Thyroid gland (tissue), 4 donors: Measurements from ENCODE around the gene SORD. TPM values are rescaled to one million over a fixed set of nuclear protein-coding genes. Genes with fewer than 3 reads are reported as not detected.

Experiments used
- DNase-seq, 2 donors: peaks; one replicate each; pipeline ENCODE4 v3.0.0-alpha.2; 2019
- H3K27ac ChIP-seq, 3 donors: fragments of 200-600 bp; sonication (generic); 1 replicate in 2 of 3; 2 replicates in 1 of 3; pipeline ENCODE4 v1.5.1; 2016 to 2019; ENCODE audit warnings: mild to moderate bottlenecking in 1 of 3, moderate library complexity in 1 of 3
- H3K27me3 ChIP-seq: fragments of 200-600 bp; sonication (generic); one replicate; pipeline ENCODE4 v1.5.1; 2019
- H3K36me3 ChIP-seq, 2 donors: fragments of 200-600 bp; sonication (generic); one replicate each; pipeline ENCODE4 v1.5.1; 2016 to 2019
- H3K4me1 ChIP-seq, 2 donors: fragments of 200-600 bp; sonication (generic); one replicate each; pipeline ENCODE4 v1.5.1; 2017 to 2019
- H3K4me3 ChIP-seq, 3 donors: fragments of 200-600 bp; sonication (generic); replicated peaks in 1 of 3; 1 replicate in 2 of 3; 2 replicates in 1 of 3; pipeline ENCODE4 v1.5.1; 2016; ENCODE audit warnings: mild to moderate bottlenecking in 1 of 3
- H3K9me3 ChIP-seq: fragments of 200-600 bp; sonication (generic); one replicate; pipeline ENCODE4 v1.5.1; 2017
- POLR2A ChIP-seq, 2 donors: fragments of 450-650 bp; IDR thresholded peaks; one replicate each; pipeline ENCODE4 v1.6.1; 2017; ENCODE audit warnings: antibody characterized with exemption in 2 of 2, mild to moderate bottlenecking in 2 of 2, moderate library complexity in 1 of 2
- WGBS, 2 donors: methylation state at CpG; one replicate each; pipeline ENCODE4 v1.1.5; 2017; 5-methylcytosine and 5-hydroxymethylcytosine counted together
- intact Hi-C: fragments of 100-400 bp; cut with DNase I; formaldehyde crosslinking; loops from one replicate; pipeline ENCODE4 v1.15.1; 2023
- total RNA-seq, 4 donors: library from RNA; depleted of rRNA; stranded (reverse); fragments of >200 nt; gene quantifications; one replicate each; pipeline ENCODE4 v1.2.3, GENCODE V29; 2016
- TF ChIP-seq, protein P1 (sequence below), 6 experiments: fragments of 200-600 bp in 3 of 6; fragments of 450-650 bp in 3 of 6; sonication (generic) in 3 of 6; IDR thresholded peaks; one replicate each; pipeline ENCODE4 v1.5.1; 2016 to 2019; ENCODE audit warnings: antibody characterized with exemption in 6 of 6, mild to moderate bottlenecking in 2 of 6, inconsistent platforms in 1 of 6, moderate library complexity in 1 of 6

Gene SORD
- total RNA-seq, 4 donors from 2014 or later = 241 to 831 (median 477) TPM

DNA sequence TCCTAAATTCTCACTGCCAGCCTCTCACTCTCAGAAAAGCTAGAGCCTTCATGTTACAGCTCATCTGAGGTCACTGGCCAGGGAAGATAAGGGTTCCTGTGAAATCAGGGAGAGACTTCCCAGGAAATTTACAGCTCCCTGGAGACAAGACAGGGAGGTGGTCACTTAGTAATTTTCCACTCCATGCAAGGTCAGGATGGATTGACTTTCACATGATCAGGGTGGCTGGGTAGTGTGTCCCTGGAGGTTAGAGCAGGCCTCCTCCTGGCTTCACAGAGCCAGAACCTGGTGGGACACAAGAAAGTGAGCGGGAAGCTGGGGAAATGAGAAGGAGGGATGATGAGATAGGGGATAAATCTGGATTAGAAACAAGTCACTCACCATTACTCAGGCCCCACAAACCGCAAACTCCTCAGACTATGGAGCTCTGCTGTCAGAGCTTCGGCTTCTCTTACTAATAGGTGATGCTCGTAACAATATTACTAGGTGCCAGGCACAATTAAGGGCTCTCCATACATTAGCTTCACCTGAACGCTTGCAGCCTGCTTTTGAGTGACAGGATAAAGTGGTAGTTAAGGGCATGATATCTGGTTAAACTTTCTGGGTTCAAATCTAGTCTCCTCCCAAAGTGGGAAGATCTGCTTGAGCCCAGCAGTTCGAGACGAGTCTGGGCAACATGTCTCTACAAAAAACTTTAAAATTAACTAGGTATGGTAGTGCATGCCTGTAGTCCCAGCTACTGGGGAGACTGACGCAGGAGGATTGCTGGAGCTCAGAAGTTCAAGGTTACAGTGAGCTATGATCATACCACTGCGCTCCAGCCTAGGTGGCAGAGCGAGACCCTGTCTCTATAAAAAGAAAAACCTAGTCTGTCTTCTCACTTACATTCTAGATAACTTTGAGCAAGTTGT, 66.1 kb downstream of the SORD start:
- H3K27ac ChIP-seq = no peak overlapping the region
- DNase-seq = no peak
- H3K4me1 ChIP-seq = no peaks in the 10 kb centered on the region
- no peaks in the 10 kb centered on the region for H3K9me3 ChIP-seq
- H3K4me3 ChIP-seq = no peak overlapping the region
- intact Hi-C loops = no loop called here
- TF ChIP-seq, protein P1, sequence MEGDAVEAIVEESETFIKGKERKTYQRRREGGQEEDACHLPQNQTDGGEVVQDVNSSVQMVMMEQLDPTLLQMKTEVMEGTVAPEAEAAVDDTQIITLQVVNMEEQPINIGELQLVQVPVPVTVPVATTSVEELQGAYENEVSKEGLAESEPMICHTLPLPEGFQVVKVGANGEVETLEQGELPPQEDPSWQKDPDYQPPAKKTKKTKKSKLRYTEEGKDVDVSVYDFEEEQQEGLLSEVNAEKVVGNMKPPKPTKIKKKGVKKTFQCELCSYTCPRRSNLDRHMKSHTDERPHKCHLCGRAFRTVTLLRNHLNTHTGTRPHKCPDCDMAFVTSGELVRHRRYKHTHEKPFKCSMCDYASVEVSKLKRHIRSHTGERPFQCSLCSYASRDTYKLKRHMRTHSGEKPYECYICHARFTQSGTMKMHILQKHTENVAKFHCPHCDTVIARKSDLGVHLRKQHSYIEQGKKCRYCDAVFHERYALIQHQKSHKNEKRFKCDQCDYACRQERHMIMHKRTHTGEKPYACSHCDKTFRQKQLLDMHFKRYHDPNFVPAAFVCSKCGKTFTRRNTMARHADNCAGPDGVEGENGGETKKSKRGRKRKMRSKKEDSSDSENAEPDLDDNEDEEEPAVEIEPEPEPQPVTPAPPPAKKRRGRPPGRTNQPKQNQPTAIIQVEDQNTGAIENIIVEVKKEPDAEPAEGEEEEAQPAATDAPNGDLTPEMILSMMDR (IDR thresholded peaks at IDR 0.05) = no peak
- no peak for TF ChIP-seq POLR2A (IDR thresholded peaks at IDR 0.05)
- 91% methylated on average over 10 of the region's 10 CpGs for WGBS, 2 donors
- H3K27me3 ChIP-seq = no peaks in the 10 kb centered on the region
- H3K36me3 ChIP-seq = no peaks in the 10 kb centered on the region

DNA sequence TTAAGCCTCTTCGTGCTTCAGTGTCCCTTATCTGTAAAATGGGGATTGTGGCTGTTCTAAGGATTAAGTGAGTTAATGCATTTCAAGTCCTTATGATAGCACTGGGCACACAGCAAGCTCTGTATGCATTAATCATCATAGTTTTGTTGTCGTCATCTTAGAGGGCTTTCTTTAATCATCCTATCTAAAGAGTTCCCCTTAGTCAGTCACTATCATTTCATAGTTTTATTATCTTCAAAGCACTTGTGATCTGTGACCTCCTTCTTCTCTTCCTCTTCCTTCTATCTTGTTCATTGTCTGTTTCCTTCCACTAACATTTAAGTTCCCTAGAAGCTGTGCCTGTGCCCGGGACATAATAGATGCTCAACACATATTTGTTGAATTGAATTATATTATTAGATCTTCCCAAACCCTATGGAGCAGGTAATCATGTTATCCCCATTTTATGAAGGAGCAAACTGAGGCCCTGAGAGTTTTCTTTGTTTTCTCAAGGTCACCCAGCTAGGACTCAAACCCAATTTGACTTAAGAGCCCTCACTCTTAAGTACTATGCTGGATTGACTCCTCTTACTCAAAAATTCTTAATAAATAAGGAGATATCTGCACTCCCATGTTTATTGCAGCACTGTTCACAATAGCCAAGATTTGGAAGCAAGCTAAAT, 66.8 kb downstream of the SORD start:
- H3K27me3 ChIP-seq = no peaks in the 10 kb centered on the region
- no peaks in the 10 kb centered on the region for H3K9me3 ChIP-seq
- intact Hi-C loops = no loop called here
- WGBS, 2 donors = 85% methylated on average over 3 of the region's 3 CpGs
- H3K4me3 ChIP-seq = no peak overlapping the region
- no peaks in the 10 kb centered on the region for H3K36me3 ChIP-seq
- no peak for DNase-seq
- no peaks in the 10 kb centered on the region for H3K4me1 ChIP-seq
- TF ChIP-seq, protein P1 (IDR thresholded peaks at IDR 0.05) = no peak
- no peak for TF ChIP-seq POLR2A (IDR thresholded peaks at IDR 0.05)
- no peak overlapping the region for H3K27ac ChIP-seq

DNA sequence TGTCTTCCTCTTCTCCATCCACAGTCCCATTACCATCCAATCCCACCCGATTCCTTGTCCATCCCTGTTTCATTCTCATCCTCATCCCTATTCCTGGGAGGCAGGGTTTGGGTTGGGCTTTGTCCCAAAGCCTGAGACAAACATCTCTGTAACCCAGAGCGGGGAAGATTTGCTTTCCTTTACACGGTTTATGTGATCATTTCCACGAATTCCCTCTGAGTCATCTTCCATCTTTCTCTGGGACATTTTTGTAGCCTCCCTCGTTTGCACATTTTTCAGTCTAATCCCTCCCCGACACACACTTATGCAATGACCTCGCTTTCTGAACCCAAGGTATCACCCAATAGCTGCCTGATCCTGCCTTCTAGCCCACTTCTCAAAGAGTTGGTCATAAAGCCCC, 68.2 kb downstream of the SORD start:
- TF ChIP-seq, protein P1 (IDR thresholded peaks at IDR 0.05) = no peak
- TF ChIP-seq POLR2A (IDR thresholded peaks at IDR 0.05) = no peak
- Histone ChIP-seq H3K36me3 (peaks cover 7 to 9% of the 10 kb centered on the region in 2 donors), H3K4me1 (no peaks in the 10 kb centered on the region), H3K9me3 (no peaks in the 10 kb centered on the region), H3K27ac (no peak overlapping the region), H3K4me3 (no peak overlapping the region), H3K27me3 (no peaks in the 10 kb centered on the region)
- no peak for DNase-seq
- intact Hi-C loops = no loop called here
- 71 to 75% methylated on average over 7 of the region's 7 CpGs for WGBS, 2 donors

DNA sequence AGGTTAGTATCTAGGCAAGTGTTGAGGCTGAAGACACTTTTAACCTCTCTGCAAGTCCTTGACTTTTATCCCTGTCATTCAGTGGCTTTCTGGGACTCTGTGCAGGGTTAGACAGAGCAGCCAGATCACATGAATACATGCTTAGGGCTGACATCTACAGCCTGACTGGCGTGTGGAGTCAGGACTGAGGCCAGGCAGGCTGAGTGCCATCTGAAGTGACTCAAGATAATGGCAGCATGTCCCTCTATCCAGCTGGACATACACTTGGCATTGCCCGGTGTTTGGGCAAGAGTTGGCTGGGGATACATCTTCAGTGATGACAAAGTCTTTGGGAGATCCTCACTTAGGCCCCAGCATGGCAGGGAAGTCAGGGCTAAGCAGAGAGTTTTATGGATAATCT, 68.6 kb downstream of the SORD start:
- H3K27me3 ChIP-seq = no peaks in the 10 kb centered on the region
- H3K27ac ChIP-seq = no peak overlapping the region
- TF ChIP-seq, protein P1 (IDR thresholded peaks at IDR 0.05) = no peak
- no peak for TF ChIP-seq POLR2A (IDR thresholded peaks at IDR 0.05)
- DNase-seq = no peak
- 76 to 95% methylated on average over 2 of the region's 2 CpGs for WGBS, 2 donors
- no peaks in the 10 kb centered on the region for H3K4me1 ChIP-seq
- intact Hi-C loops = no loop called here
- H3K4me3 ChIP-seq = no peak overlapping the region
- no peaks in the 10 kb centered on the region for H3K9me3 ChIP-seq
- H3K36me3 ChIP-seq = peaks cover 7 to 9% of the 10 kb centered on the region in 2 donors

DNA sequence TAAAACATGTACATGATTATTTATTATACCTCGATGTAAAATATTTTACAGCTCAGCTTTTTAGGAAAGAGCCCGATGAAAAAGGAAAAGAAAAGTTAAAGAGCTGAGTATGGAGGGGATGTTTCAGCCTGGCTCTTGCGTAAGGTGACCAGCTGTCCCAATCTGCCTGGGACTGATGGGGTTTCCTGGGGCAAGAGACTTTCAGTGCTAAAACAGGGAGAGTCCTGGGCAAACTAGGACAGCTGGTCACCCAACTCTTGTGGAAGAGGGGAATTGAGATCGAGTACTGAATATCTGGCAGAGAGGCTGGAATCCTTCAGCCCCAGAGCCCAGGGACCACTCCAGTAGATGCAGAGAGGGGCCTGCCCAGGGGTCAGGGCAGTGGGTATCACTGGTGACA, 70.0 kb downstream of the SORD start:
- 91 to 93% methylated on average over 4 of the region's 4 CpGs for WGBS, 2 donors
- DNase-seq = no peak
- intact Hi-C loops = no loop called here

More for the DNA sequence above, 70.0 kb downstream of the SORD start:
- Histone ChIP-seq H3K27me3 (no peaks in the 10 kb centered on the region), H3K9me3 (no peaks in the 10 kb centered on the region), H3K4me1 (no peaks in the 10 kb centered on the region), H3K36me3 (peaks cover 7 to 9% of the 10 kb centered on the region in 2 donors), H3K27ac (no peak overlapping the region), H3K4me3 (no peak overlapping the region)
- TF ChIP-seq, protein P1 (IDR thresholded peaks at IDR 0.05) = no peak
- no peak for TF ChIP-seq POLR2A (IDR thresholded peaks at IDR 0.05)
